GM12878 (cell line): ENCODE data around the gene CACNG3. TPM values are rescaled to one million over a fixed set of nuclear protein-coding genes. Genes with fewer than 3 reads are reported as not detected.

ENCODE experiments used
- ATAC-seq: fragments of 200-7000 bp; cut with Tn5 transposase; 3 replicates; pipeline ENCODE4 v1.9.1; 2020; ENCODE audit warnings: mild to moderate bottlenecking, moderate library complexity
- BruUV-seq: library from RNA; stranded (reverse); fragments of 400-500 nt; replicated peaks from 2 replicates; lab custom pipeline; 2021; lab: Mats Ljungman, UMichigan
- CTCF ChIA-PET: fragments of 300-600 bp; sonication (Branson Sonifier 250); formaldehyde crosslinking; extraction: SDS; loops from one replicate; lab custom pipeline; 2021; ENCODE audit warnings: inconsistent platforms; lab: Yijun Ruan, JAX
- POLR2A ChIA-PET: fragments of 350-600 bp; formaldehyde crosslinking; extraction: SDS; loops from one replicate; lab custom pipeline; 2021; ENCODE audit warnings: inconsistent platforms; lab: Charles Lee
- RAD21 ChIA-PET: fragments of 300-600 bp; sonication (Branson Sonifier 250); formaldehyde crosslinking; loops from one replicate; lab custom pipeline; 2023; ENCODE audit warnings: antibody characterized with exemption; ENCODE audit not compliant: unreplicated experiment; lab: Charles Lee
- SMC1A ChIA-PET: fragments of 300-600 bp; sonication (Branson Sonifier 250); formaldehyde crosslinking; loops from one replicate; lab custom pipeline; 2023; ENCODE audit not compliant: unreplicated experiment, uncharacterized antibody; lab: Charles Lee
- DNase-seq: peaks from one replicate; pipeline ENCODE4 v3.0.0-alpha.2; 2011; ENCODE audit warnings: low read depth, low spot score
- FAIRE-seq: peaks from 3 replicates; lab custom pipeline; 2011; peaks lifted over from hg19 to GRCh38; lab: Jason Lieb, UNC
- H2AFZ ChIP-seq: 2 replicates; pipeline ENCODE4 v1.6.0; 2011; ENCODE audit warnings: low read depth, low read length, control low read depth; ENCODE audit not compliant: control insufficient read depth
- H3K27ac ChIP-seq: 2 replicates; pipeline ENCODE4 v1.5.1; 2011; ENCODE audit warnings: control low read depth; ENCODE audit not compliant: control insufficient read depth, insufficient read depth
- H3K27me3 ChIP-seq, 2 experiments: replicated peaks in 1 of 2; 2 replicates each; pipeline versions ENCODE4 v1.6.0 to v1.6.1; 2011; ENCODE audit warnings: low read length in 1 of 2; ENCODE audit not compliant: control insufficient read depth in 2 of 2, insufficient read depth in 2 of 2
- H3K36me3 ChIP-seq, 2 experiments: 2 replicates each; pipeline ENCODE4 v1.5.1; 2011; ENCODE audit warnings: low read length in 1 of 2; ENCODE audit not compliant: control insufficient read depth in 2 of 2, insufficient read depth in 2 of 2
- H3K4me1 ChIP-seq: 2 replicates; pipeline ENCODE4 v1.6.1; 2011; ENCODE audit warnings: mild to moderate bottlenecking, low read length, moderate library complexity, mixed read lengths; ENCODE audit not compliant: control insufficient read depth, insufficient read depth
- H3K4me2 ChIP-seq: 2 replicates; pipeline ENCODE4 v1.6.0; 2011; ENCODE audit warnings: control low read depth; ENCODE audit not compliant: control insufficient read depth, insufficient read depth
- H3K4me3 ChIP-seq: fragments of 200-600 bp; sonication (generic); 2 replicates; pipeline ENCODE4 v1.5.1; 2016
- H3K79me2 ChIP-seq: 2 replicates; pipeline ENCODE4 v1.6.0; 2011; ENCODE audit warnings: low read length; ENCODE audit not compliant: control insufficient read depth, insufficient read depth
- H3K9ac ChIP-seq: 2 replicates; pipeline ENCODE4 v1.8.0; 2011; ENCODE audit warnings: low read length, control low read depth, mixed read lengths; ENCODE audit not compliant: control insufficient read depth, insufficient read depth
- H3K9me3 ChIP-seq: replicated peaks from 3 replicates; pipeline ENCODE4 v1.5.1; 2011; ENCODE audit warnings: mild to moderate bottlenecking, low read length; ENCODE audit not compliant: control insufficient read depth, insufficient read depth
- H4K20me1 ChIP-seq: 2 replicates; pipeline ENCODE4 v1.6.0; 2011; ENCODE audit not compliant: control insufficient read depth, insufficient read depth
- ATF7 ChIP-seq: fragments of 450-650 bp; IDR thresholded peaks from 2 replicates; pipeline ENCODE4 v1.6.1; 2016; ENCODE audit warnings: low read depth, mild to moderate bottlenecking
- BCL11A ChIP-seq: IDR thresholded peaks from 2 replicates; pipeline ENCODE4 v1.6.1; 2011; ENCODE audit warnings: low read depth, low read length
- CBX3 ChIP-seq: fragments of 200-600 bp; sonication (generic); IDR thresholded peaks from 2 replicates; pipeline ENCODE4 v1.6.1; 2016; ENCODE audit warnings: low read depth, borderline replicate concordance
- CREM ChIP-seq: IDR thresholded peaks from 2 replicates; pipeline ENCODE4 v1.6.1; 2014; ENCODE audit warnings: antibody characterized with exemption, low read depth
- EP300 ChIP-seq, 2 experiments: fragments of 150-350 bp in 1 of 2; IDR thresholded peaks; 2 replicates each; pipeline ENCODE4 v1.6.1; 2011 to 2012; ENCODE audit warnings: low read depth in 2 of 2, low read length in 2 of 2, borderline replicate concordance in 1 of 2, improper control_type of control experiment in 1 of 2, inconsistent platforms in 1 of 2; ENCODE audit not compliant: control insufficient read depth in 1 of 2
- IKZF1 ChIP-seq: fragments of 450-650 bp; conservative IDR thresholded peaks from 2 replicates; pipeline ENCODE4 v1.6.1; 2017; ENCODE audit warnings: antibody characterized with exemption, mild to moderate bottlenecking
- KDM1A ChIP-seq: fragments of 200-600 bp; sonication (generic); IDR thresholded peaks from 2 replicates; pipeline ENCODE4 v1.6.1; 2016; ENCODE audit warnings: borderline replicate concordance
- MEF2A ChIP-seq: IDR thresholded peaks from 2 replicates; pipeline ENCODE4 v1.6.1; 2011; ENCODE audit warnings: low read depth, mild to moderate bottlenecking, low read length, moderate library complexity; ENCODE audit not compliant: insufficient read depth
- NBN ChIP-seq: fragments of 450-650 bp; IDR thresholded peaks from 2 replicates; pipeline ENCODE4 v1.6.1; 2016
- NR2C2 ChIP-seq: IDR thresholded peaks from 2 replicates; pipeline ENCODE4 v1.6.1; 2011; ENCODE audit warnings: borderline replicate concordance, low read depth; ENCODE audit not compliant: control insufficient read depth, insufficient read length
- STAT3 ChIP-seq: IDR thresholded peaks from 2 replicates; pipeline ENCODE4 v1.6.1; 2011; ENCODE audit warnings: low read depth, low read length, improper control_type of control experiment
- TCF3 ChIP-seq: IDR thresholded peaks from 2 replicates; pipeline ENCODE4 v1.6.1; 2012; ENCODE audit warnings: low read depth, mild to moderate bottlenecking, low read length, borderline replicate concordance; ENCODE audit not compliant: insufficient read depth
- YY1 ChIP-seq: IDR thresholded peaks from 2 replicates; pipeline ENCODE4 v1.6.1; 2011; ENCODE audit warnings: low read depth, mild to moderate bottlenecking, low read length
- ZNF384 ChIP-seq: IDR thresholded peaks from 2 replicates; pipeline ENCODE4 v1.6.1; 2012; ENCODE audit warnings: low read depth, mild to moderate bottlenecking, low read length, improper control_type of control experiment, borderline replicate concordance
- WGBS: methylation state at CpG from one replicate; pipeline ENCODE4 v1.1.6; 2016; ENCODE audit warnings: low lambda C conversion rate; ENCODE audit not compliant: insufficient replicate concordance, insufficient coverage; ENCODE audit errors: missing lambda C conversion rate; 5-methylcytosine and 5-hydroxymethylcytosine counted together
- in situ Hi-C: fragments of 300-500 bp; cut with MboI; formaldehyde crosslinking; loops from 9 replicates; pipeline ENCODE4 v1.14.3; 2018; ENCODE audit warnings: mixed read lengths
- intact Hi-C: fragments of 100-400 bp; cut with micrococcal nuclease; formaldehyde crosslinking; loops from one replicate; pipeline ENCODE4 v1.14.2; 2022; ENCODE audit not compliant: unreplicated experiment
- polyA plus RNA-seq, 11 experiments: library from polyadenylated mRNA; depleted of rRNA in 4 of 11; unstranded in 6 of 11; stranded (reverse) in 5 of 11; fragments of >200 nt; fragmentation: Nextera tagmentation in 4 of 11; fragmentation: Illumina TruSeq in 1 of 11; extraction: Ambion mirVana in 4 of 11; extraction: Trizol in 1 of 11; gene quantifications; 1 replicate in 1 of 11; 2 replicates in 10 of 11; pipeline versions ENCODE4 v1.2.1 to v1.2.3, GENCODE V29; 2011 to 2016; ENCODE audit warnings: inconsistent platforms in 2 of 11, missing spikeins in 2 of 11, low read depth in 1 of 11
- total RNA-seq, 4 experiments: library from RNA; depleted of rRNA in 3 of 4; stranded (reverse); fragments of >200 nt in 3 of 4; fragmentation: Illumina TruSeq in 1 of 4; extraction: Trizol in 1 of 4; gene quantifications; 2 replicates each; pipeline versions ENCODE4 v1.2.1 to v1.2.3, GENCODE V29; 2013 to 2021
- TF ChIP-seq, protein P1 (sequence below): fragments of 450-650 bp; conservative IDR thresholded peaks from 2 replicates; pipeline ENCODE4 v1.6.1; 2017; ENCODE audit warnings: mild to moderate bottlenecking, moderate library complexity
- TF ChIP-seq, protein P2 (sequence below): IDR thresholded peaks from 2 replicates; pipeline ENCODE4 v1.6.1; 2011; ENCODE audit warnings: borderline replicate concordance, low read depth, mild to moderate bottlenecking, moderate library complexity, low read length; ENCODE audit not compliant: insufficient read depth, poor library complexity, severe bottlenecking

The CACNG3 gene
- total and polyA plus RNA-seq, 10 of the 15 experiments (the other 5 are each of a cell fraction or from before 2014, with no cell fraction given), result 0.04 TPM; not detected in 9

GRCh38 chr16:24367186-24367710 lies 111.1 kb downstream of the CACNG3 start:
- ATAC-seq, result no peak
- Histone ChIP-seq H3K36me3 (no peaks in the 10 kb centered on the region), H3K27me3 (no peaks in the 10 kb centered on the region; a peak in 1 of 4 replicates), H3K9me3 (no peaks in the 10 kb centered on the region), H3K9ac (no peak overlapping the region), H3K4me3 (no peak overlapping the region), H2AFZ (no peak overlapping the region), H3K4me2 (no peak overlapping the region), H3K79me2 (no peaks in the 10 kb centered on the region)
- RAD21 ChIA-PET, result no interaction called here
- in situ Hi-C loops, result no loop called here
- FAIRE-seq, result no peak
- SMC1A ChIA-PET, result interaction anchor here (0.7 kb wide), 1 partner anchor 10 kb away, joined by 3 read pairs; no protein-coding TSS in a partner anchor
- intact Hi-C loops, result no loop called here
- TF ChIP-seq CBX3, result no peak
- no peak for TF ChIP-seq KDM1A
- no peak for TF ChIP-seq NBN
- TF ChIP-seq EP300 (IDR thresholded peaks at IDR 0.05; ENCODE audit: borderline replicate concordance in 1 of 2, control insufficient read depth in 1 of 2, low read depth in 2 of 2, low read length in 2 of 2), result no peak
- no peak for TF ChIP-seq YY1
- TF ChIP-seq, protein P1, sequence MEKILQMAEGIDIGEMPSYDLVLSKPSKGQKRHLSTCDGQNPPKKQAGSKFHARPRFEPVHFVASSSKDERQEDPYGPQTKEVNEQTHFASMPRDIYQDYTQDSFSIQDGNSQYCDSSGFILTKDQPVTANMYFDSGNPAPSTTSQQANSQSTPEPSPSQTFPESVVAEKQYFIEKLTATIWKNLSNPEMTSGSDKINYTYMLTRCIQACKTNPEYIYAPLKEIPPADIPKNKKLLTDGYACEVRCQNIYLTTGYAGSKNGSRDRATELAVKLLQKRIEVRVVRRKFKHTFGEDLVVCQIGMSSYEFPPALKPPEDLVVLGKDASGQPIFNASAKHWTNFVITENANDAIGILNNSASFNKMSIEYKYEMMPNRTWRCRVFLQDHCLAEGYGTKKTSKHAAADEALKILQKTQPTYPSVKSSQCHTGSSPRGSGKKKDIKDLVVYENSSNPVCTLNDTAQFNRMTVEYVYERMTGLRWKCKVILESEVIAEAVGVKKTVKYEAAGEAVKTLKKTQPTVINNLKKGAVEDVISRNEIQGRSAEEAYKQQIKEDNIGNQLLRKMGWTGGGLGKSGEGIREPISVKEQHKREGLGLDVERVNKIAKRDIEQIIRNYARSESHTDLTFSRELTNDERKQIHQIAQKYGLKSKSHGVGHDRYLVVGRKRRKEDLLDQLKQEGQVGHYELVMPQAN, result no peak
- no peak for TF ChIP-seq BCL11A
- no peak for TF ChIP-seq ATF7
- TF ChIP-seq, protein P2, sequence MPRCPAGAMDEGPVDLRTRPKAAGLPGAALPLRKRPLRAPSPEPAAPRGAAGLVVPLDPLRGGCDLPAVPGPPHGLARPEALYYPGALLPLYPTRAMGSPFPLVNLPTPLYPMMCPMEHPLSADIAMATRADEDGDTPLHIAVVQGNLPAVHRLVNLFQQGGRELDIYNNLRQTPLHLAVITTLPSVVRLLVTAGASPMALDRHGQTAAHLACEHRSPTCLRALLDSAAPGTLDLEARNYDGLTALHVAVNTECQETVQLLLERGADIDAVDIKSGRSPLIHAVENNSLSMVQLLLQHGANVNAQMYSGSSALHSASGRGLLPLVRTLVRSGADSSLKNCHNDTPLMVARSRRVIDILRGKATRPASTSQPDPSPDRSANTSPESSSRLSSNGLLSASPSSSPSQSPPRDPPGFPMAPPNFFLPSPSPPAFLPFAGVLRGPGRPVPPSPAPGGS, result no peak
- TF ChIP-seq NR2C2, result no peak
- TF ChIP-seq STAT3, result no peak
- no peak for TF ChIP-seq TCF3
- TF ChIP-seq IKZF1, result no peak
- no peak for TF ChIP-seq CREM
- no peak for TF ChIP-seq ZNF384
- TF ChIP-seq MEF2A, result no peak
- TF ChIP-seq, all 136 proteins: peak for 0
- Histone ChIP-seq H3K27ac (no peak overlapping the region), H4K20me1 (no peaks in the 10 kb centered on the region), H3K4me1 (no peaks in the 10 kb centered on the region)
- POLR2A ChIA-PET, result no interaction called here
- WGBS, result 41% methylated on average over 5 of the region's 5 CpGs
- CTCF ChIA-PET, result no interaction called here
- no TSS peak for BruUV-seq
- DNase-seq, result no peak
